Measurements from ENCODE around the gene CDH23. TPM values are rescaled to one million over a fixed set of nuclear protein-coding genes. Genes with fewer than 3 reads are reported as not detected.

Gene CDH23
- total RNA-seq, 4 donors from 2014 or later = 13.8 to 20.1 (median 17.3) TPM

DNA sequence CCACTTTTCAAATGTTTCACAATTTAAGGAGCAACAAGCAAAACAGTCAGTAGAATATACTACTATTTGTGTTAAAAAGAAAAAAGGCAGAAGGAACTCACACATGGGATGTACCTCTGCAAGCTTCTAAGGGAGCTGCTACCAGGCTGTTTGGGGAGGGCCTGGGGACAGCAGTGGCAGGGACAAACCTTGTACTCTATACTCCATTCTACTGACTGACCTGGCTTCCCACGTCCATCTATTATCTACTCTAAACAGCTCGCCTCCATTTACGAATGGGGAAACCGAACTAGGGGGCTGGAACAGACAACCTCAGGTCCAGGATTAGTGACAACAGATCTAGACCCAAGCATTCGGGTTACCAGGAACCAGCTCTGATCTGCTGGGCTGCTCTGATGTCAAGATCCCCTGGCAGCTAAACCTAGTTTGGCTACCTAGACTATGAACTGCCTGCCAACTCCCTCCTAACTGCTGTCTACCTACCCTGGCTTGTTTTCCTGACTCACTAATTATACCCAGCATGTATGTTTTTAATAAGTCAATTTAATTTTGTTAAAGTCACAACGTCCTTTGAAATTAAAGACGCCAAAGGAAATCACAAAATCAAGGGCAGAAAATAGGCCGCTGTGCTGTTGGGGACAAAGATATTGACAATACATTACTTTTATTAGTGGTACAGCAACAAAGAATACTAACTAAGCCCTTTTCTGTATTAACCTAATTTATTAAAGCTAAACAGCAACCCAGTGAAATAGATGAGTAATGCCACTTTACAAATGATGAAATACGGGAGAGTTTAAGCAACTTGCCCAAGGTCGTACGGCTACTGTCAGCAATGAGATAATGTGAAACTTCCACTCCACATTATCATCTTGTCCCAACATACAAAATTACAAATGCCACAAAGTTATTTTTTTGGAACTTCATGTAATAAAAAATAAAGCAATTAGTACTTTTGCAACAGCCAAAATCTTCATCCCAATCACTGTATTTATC, 449.0 kb downstream of the CDH23 start:
- Histone ChIP-seq H3K36me3 (no peaks in the 10 kb centered on the region), H3K27ac (peak overlapping the region in 2 of 4 donors; percentile 42 to 48), H3K4me1 (peaks cover 0 to 87% (median 31%) of the 10 kb centered on the region in 4 donors), H3K27me3 (no peaks in the 10 kb centered on the region), H3K4me3 (no peak overlapping the region), H3K9me3 (no peaks in the 10 kb centered on the region)
- TF ChIP-seq CTCF (IDR thresholded peaks at IDR 0.05) = no peak
- TF ChIP-seq POLR2A (IDR thresholded peaks at IDR 0.05) = no peak
- no peak for TF ChIP-seq EP300 (IDR thresholded peaks at IDR 0.05)
- 81 to 83% methylated on average over 11 of the region's 11 CpGs for WGBS, 2 donors
- no peak for DNase-seq (ENCODE audit: low spot score in 2 of 2)

DNA sequence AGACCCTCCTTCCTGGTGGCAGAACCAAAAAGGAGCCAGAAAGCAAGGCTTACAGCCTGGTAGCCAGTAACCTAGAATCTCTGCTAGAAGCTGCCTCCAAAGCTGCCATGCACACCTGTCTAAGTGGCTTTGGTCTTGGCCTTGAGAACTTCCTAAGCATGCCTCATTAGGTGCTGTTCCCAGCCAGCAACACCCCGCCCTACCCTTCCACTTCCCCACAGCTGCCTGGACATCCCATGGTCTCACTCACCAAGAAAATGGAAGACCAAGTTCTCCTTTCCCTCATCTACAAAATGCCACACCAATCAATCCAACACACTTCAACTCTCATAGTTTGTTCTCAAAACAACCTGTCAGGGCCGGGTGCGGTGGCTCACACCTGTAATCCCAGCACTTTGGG, 450.1 kb downstream of the CDH23 start:
- Histone ChIP-seq H3K4me1 (peaks cover 0 to 82% (median 23%) of the 10 kb centered on the region in 4 donors), H3K9me3 (no peaks in the 10 kb centered on the region), H3K27me3 (no peaks in the 10 kb centered on the region), H3K27ac (peak overlapping the region in 2 of 4 donors; percentile 98 to 100), H3K36me3 (no peaks in the 10 kb centered on the region), H3K4me3 (no peak overlapping the region)
- TF ChIP-seq CTCF (IDR thresholded peaks at IDR 0.05) (no peak), POLR2A (IDR thresholded peaks at IDR 0.05) (no peak), EP300 (IDR thresholded peaks at IDR 0.05) (no peak)
- no peak for DNase-seq (ENCODE audit: low spot score in 2 of 2)
- WGBS, 2 donors = 82 to 91% methylated on average over 3 of the region's 3 CpGs

DNA sequence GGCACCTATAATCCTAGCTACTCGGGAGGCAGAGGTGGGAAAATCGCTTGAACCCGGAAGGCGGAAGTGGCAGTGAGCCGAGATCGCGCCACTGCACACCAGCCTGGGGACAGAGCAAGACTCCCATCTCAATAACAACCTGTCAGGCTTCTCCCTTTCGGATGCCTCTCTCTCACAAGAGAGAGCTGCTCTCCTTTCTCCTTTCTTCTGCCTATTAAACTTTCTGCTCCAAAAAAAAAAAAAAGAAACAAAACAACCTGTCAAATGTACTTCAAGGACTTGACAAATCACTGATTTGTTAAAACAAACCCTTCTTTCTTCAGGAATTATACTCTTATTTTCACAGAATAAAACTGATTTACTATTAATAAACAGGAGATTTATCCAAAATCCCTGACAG, 450.7 kb downstream of the CDH23 start:
- Histone ChIP-seq H3K27ac (peak overlapping the region in 2 of 4 donors; percentile 98 to 100), H3K9me3 (no peaks in the 10 kb centered on the region), H3K4me1 (peaks cover 0 to 79% (median 25%) of the 10 kb centered on the region in 4 donors), H3K36me3 (no peaks in the 10 kb centered on the region), H3K4me3 (no peak overlapping the region), H3K27me3 (no peaks in the 10 kb centered on the region)
- DNase-seq (ENCODE audit: low spot score in 2 of 2) = no peak
- WGBS, 2 donors = 79 to 85% methylated on average over 8 of the region's 8 CpGs
- no peak for TF ChIP-seq EP300 (IDR thresholded peaks at IDR 0.05)
- TF ChIP-seq POLR2A (IDR thresholded peaks at IDR 0.05) = no peak
- no peak for TF ChIP-seq CTCF (IDR thresholded peaks at IDR 0.05)

GRCh38 chr10:71848325-71849275, 451.9 kb downstream of the CDH23 start:
- Histone ChIP-seq H3K9me3 (no peaks in the 10 kb centered on the region), H3K4me1 (peaks cover 0 to 76% (median 26%) of the 10 kb centered on the region in 4 donors), H3K27ac (peak overlapping the region in 2 of 4 donors; percentile 98 to 100), H3K4me3 (peak overlapping the region in 1 of 4 donors; percentile 76), H3K27me3 (no peaks in the 10 kb centered on the region), H3K36me3 (no peaks in the 10 kb centered on the region)
- 58 to 59% methylated on average over 11 of the region's 11 CpGs for WGBS, 2 donors
- no peak for TF ChIP-seq POLR2A (IDR thresholded peaks at IDR 0.05)
- no peak for TF ChIP-seq EP300 (IDR thresholded peaks at IDR 0.05)
- no peak for TF ChIP-seq CTCF (IDR thresholded peaks at IDR 0.05)
- DNase-seq (ENCODE audit: low spot score in 2 of 2) = no peak
